ENCODE results near the gene TERT.

- TF ChIP-seq CTCF (IDR thresholded peaks at IDR 0.05) (no peak), EZH2 (IDR thresholded peaks at IDR 0.05) (no peak), EZH2phosphoT487 (IDR thresholded peaks at IDR 0.05) (no peak)
Measured at GRCh38 chr5:1324719-1325190, 29.9 kb upstream of the TERT start.
